Measurements from ENCODE around the gene MCU. TPM values are rescaled to one million over a fixed set of nuclear protein-coding genes. Genes with fewer than 3 reads are reported as not detected.

Gene MCU
- total and polyA plus RNA-seq, 3 donors from 2014 or later = 15.0 to 20.0 (median 16.9) TPM

- Histone ChIP-seq H3K4me1 (no peaks in the 10 kb centered on the region), H3K36me3 (ENCODE audit: low read depth, missing control alignments) (no peaks in the 10 kb centered on the region), H3K4me3 (no peak overlapping the region), H3K9me3 (no peaks in the 10 kb centered on the region), H3K27ac (no peak overlapping the region), H3K27me3 (no peaks in the 10 kb centered on the region)
- 94 to 96% methylated on average over 4 of the region's 4 CpGs for WGBS, 2 donors
- no peak for DNase-seq
- intact Hi-C loops (cut with DNase I; ENCODE audit: low total_unique reads) = no loop called here
- TF ChIP-seq CTCF (IDR thresholded peaks at IDR 0.05) (no peak), POLR2A (IDR thresholded peaks at IDR 0.05) (no peak)
These were observed 104.6 kb downstream of the MCU start for GRCh38 chr10:72796538-72796937.

- no peak overlapping the region for H3K4me3 ChIP-seq
- 66 to 73% methylated on average over 4 of the region's 4 CpGs for WGBS, 2 donors
- H3K9me3 ChIP-seq = no peaks in the 10 kb centered on the region
- intact Hi-C loops (cut with DNase I; ENCODE audit: low total_unique reads) = no loop called here
- H3K36me3 ChIP-seq (ENCODE audit: low read depth, missing control alignments) = no peaks in the 10 kb centered on the region
- no peaks in the 10 kb centered on the region for H3K4me1 ChIP-seq
- no peak overlapping the region for H3K27ac ChIP-seq
- DNase-seq = no peak
- no peak for TF ChIP-seq CTCF (IDR thresholded peaks at IDR 0.05)
- no peak for TF ChIP-seq POLR2A (IDR thresholded peaks at IDR 0.05)
- no peaks in the 10 kb centered on the region for H3K27me3 ChIP-seq
These were observed 108.2 kb downstream of the MCU start for GRCh38 chr10:72800000-72800740.

GRCh38 chr10:72800741-72801092, 108.8 kb downstream of the MCU start:
- H3K9me3 ChIP-seq = no peaks in the 10 kb centered on the region
- WGBS, 2 donors = 81 to 86% methylated on average over 6 of the region's 6 CpGs
- no peaks in the 10 kb centered on the region for H3K27me3 ChIP-seq
- DNase-seq = no peak
- H3K36me3 ChIP-seq (ENCODE audit: low read depth, missing control alignments) = no peaks in the 10 kb centered on the region
- no peak overlapping the region for H3K27ac ChIP-seq
- no peak for TF ChIP-seq POLR2A (IDR thresholded peaks at IDR 0.05)
- no peak for TF ChIP-seq CTCF (IDR thresholded peaks at IDR 0.05)
- intact Hi-C loops (cut with DNase I; ENCODE audit: low total_unique reads) = no loop called here
- H3K4me3 ChIP-seq = no peak overlapping the region
- no peaks in the 10 kb centered on the region for H3K4me1 ChIP-seq

GRCh38 chr10:72801263-72801868, 109.4 kb downstream of the MCU start:
- Histone ChIP-seq H3K27me3 (no peaks in the 10 kb centered on the region), H3K4me1 (no peaks in the 10 kb centered on the region), H3K27ac (no peak overlapping the region), H3K4me3 (no peak overlapping the region), H3K9me3 (no peaks in the 10 kb centered on the region), H3K36me3 (ENCODE audit: low read depth, missing control alignments) (no peaks in the 10 kb centered on the region)
- no peak for DNase-seq
- 79 to 96% methylated on average over 5 of the region's 5 CpGs for WGBS, 2 donors
- no peak for TF ChIP-seq CTCF (IDR thresholded peaks at IDR 0.05)
- intact Hi-C loops (cut with DNase I; ENCODE audit: low total_unique reads) = no loop called here

GRCh38 chr10:72802332-72802731, 110.4 kb downstream of the MCU start:
- no peaks in the 10 kb centered on the region for H3K9me3 ChIP-seq
- no peak for TF ChIP-seq CTCF (IDR thresholded peaks at IDR 0.05)
- no peak for TF ChIP-seq POLR2A (IDR thresholded peaks at IDR 0.05)
- no peak overlapping the region for H3K4me3 ChIP-seq
- no peaks in the 10 kb centered on the region for H3K4me1 ChIP-seq
- no peaks in the 10 kb centered on the region for H3K36me3 ChIP-seq (ENCODE audit: low read depth, missing control alignments)
- intact Hi-C loops (cut with DNase I; ENCODE audit: low total_unique reads) = no loop called here
- DNase-seq = no peak
- no peaks in the 10 kb centered on the region for H3K27me3 ChIP-seq
- 75 to 81% methylated on average over 2 of the region's 2 CpGs for WGBS, 2 donors
- H3K27ac ChIP-seq = no peak overlapping the region

Measured in testis (tissue), 3 donors.